ENCODE data around the gene SF3B1. TPM values are rescaled to one million over a fixed set of nuclear protein-coding genes. Genes with fewer than 3 reads are reported as not detected.
"Not testable (repeated sequence)": the region's sequence is repeated elsewhere in the genome, so short reads cannot be mapped to it uniquely, and the experiment has no call there.

SF3B1 gene
- total RNA-seq, 1 donor from 2014 or later: 414 TPM

DNA sequence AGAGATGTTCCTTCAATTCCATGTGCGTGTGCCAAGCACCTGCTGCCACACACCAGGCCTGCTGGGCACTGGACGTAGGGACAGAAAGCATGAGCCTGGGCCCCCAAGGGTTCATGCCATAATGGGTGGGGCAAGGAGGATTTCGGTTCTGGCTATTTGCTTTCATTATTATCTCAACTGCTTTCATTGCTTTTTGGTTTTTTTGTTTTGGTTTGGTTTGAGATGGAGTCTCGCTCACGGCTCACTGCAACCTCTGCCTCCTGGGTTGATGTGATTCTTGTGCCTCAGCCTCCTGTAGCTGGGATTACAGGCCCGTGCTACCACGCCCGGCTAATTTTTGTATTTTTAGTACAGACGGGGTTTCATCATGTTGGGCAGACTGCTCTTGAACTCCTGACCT is 57.2 kb downstream of the SF3B1 start:
- Mint-ChIP-seq H3K27me3 (ENCODE audit: low read depth) (peaks cover 1% of the 10 kb centered on the region), H3K4me1 (peaks cover 12% of the 10 kb centered on the region), H3K36me3 (no peaks in the 10 kb centered on the region), H3K4me3 (no peak overlapping the region), H3K9me3 (no peaks in the 10 kb centered on the region), H3K27ac (no peak overlapping the region)
- TF ChIP-seq, protein P1, sequence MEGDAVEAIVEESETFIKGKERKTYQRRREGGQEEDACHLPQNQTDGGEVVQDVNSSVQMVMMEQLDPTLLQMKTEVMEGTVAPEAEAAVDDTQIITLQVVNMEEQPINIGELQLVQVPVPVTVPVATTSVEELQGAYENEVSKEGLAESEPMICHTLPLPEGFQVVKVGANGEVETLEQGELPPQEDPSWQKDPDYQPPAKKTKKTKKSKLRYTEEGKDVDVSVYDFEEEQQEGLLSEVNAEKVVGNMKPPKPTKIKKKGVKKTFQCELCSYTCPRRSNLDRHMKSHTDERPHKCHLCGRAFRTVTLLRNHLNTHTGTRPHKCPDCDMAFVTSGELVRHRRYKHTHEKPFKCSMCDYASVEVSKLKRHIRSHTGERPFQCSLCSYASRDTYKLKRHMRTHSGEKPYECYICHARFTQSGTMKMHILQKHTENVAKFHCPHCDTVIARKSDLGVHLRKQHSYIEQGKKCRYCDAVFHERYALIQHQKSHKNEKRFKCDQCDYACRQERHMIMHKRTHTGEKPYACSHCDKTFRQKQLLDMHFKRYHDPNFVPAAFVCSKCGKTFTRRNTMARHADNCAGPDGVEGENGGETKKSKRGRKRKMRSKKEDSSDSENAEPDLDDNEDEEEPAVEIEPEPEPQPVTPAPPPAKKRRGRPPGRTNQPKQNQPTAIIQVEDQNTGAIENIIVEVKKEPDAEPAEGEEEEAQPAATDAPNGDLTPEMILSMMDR (IDR thresholded peaks at IDR 0.05; ENCODE audit: unreplicated experiment): no peak
- DNase-seq (ENCODE audit: low spot score in 2 of 2, unreplicated experiment in 2 of 2): no peak

DNA sequence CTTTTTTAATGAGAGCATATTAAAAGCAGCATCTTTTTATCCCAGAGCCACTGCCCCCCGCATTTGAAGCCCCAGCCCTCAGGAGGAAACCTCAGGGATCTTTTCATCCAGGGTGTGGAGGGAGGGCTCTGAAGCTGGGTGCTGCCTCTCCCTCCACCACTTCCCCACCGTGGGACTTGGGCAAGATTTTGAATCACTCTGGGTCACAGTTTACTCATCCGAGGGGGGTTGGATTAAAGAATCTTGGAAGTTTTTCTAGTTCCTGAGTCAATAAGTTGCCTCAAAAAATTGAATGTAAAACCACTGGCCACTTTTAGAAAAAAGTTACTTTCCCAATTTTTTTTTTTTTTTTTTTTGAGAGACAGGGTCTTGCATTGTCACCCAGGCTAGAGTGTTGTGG is 62.2 kb downstream of the SF3B1 start:
- Mint-ChIP-seq H3K9me3 (peaks cover 7% of the 10 kb centered on the region), H3K4me1 (peaks cover 9% of the 10 kb centered on the region), H3K27ac (no peak overlapping the region), H3K36me3 (no peaks in the 10 kb centered on the region), H3K27me3 (ENCODE audit: low read depth) (no peaks in the 10 kb centered on the region), H3K4me3 (no peak overlapping the region)
- TF ChIP-seq, protein P1 (IDR thresholded peaks at IDR 0.05; ENCODE audit: unreplicated experiment): no peak
- no peak for DNase-seq (ENCODE audit: low spot score in 2 of 2, unreplicated experiment in 2 of 2)

DNA sequence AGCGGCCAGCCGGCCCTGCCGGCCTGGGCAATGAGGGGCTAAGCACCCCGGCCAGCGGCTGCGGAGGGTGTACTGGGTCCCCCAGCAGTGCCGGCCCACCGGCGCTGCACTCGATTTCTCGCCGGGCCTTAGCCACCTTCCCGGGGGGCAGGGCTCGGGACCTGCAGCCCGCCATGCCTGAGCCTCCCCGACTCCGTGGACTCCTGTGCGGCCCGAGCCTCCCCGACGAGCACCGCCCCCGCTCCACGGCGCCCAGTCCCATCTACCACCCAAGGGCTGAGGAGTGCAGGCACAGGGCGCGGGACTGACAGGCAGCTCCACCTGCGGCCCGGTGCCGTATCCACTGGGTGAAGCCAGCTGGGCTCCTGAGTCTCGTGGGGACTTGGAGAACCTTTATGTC is 64.2 kb downstream of the SF3B1 start:
- H3K27ac Mint-ChIP-seq; H3K36me3 Mint-ChIP-seq; H3K27me3 Mint-ChIP-seq (ENCODE audit: low read depth); H3K4me1 Mint-ChIP-seq; H3K4me3 Mint-ChIP-seq; DNase-seq (ENCODE audit: low spot score in 2 of 2, unreplicated experiment in 2 of 2); H3K9me3 Mint-ChIP-seq: not testable (repeated sequence)

DNA sequence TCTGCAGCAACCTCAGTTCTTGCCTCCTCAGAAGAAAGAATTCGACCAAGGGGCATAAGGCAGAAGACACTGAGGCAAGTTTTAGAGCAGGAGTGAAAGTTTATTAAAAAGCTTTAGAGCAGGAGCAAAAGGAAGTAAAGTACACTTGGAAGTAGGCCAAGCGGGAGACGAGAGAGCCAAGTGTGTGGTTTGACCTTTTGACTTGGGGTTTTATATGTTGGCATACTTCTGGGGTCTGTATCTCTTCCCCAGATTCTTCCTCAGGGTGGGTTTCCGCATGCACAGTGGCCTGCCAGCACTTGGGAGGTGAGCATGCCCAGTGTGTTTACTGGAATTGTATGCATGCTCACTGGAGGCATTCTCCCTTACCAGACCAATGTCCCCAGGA is 64.9 kb downstream of the SF3B1 start:
- no peaks in the 10 kb centered on the region for H3K27me3 Mint-ChIP-seq (ENCODE audit: low read depth)
- H3K9me3 Mint-ChIP-seq: peaks cover 7% of the 10 kb centered on the region
- H3K36me3 Mint-ChIP-seq: no peaks in the 10 kb centered on the region
- H3K4me1 Mint-ChIP-seq: peaks cover 9% of the 10 kb centered on the region
- DNase-seq (ENCODE audit: low spot score in 2 of 2, unreplicated experiment in 2 of 2): no peak
- H3K4me3 Mint-ChIP-seq: no peak overlapping the region
- TF ChIP-seq, protein P1 (IDR thresholded peaks at IDR 0.05; ENCODE audit: unreplicated experiment): no peak
- peak overlapping the region; percentile 64 for H3K27ac Mint-ChIP-seq

DNA sequence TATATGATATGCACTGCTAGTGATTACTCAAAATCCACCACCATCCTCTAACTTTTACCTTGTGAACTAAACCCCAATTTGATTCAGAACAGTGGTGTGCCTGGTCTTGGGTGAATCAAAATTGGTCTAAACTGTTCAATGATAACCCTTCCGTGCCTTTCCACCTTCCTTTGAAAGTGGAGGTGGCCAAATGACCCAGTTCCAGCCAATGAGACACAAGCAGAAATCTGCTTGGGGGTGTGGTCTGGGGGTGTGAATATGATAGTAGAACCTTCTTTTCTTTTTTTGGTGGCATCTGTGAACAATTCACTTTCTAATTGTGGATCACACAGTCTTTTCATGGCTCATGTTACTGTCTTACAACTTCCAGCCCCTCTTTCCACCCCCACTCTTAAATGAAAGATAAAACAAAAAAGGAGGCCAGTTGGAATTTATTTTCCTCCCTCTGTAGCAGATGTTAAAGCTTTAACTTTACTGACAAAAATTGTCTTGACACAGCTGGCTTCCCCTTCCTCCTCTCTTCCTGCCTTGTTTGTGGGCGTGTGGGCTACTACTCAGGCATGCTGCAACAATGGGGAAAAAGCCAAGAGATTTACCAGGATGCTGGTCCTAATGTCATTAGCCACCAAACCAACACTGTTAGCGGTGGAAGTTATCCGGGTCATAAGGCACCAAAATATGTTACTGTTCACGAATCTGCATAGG is 65.4 kb downstream of the SF3B1 start:
- no peaks in the 10 kb centered on the region for H3K36me3 Mint-ChIP-seq
- H3K27ac Mint-ChIP-seq: peak overlapping the region; percentile 64
- peaks cover 7% of the 10 kb centered on the region for H3K9me3 Mint-ChIP-seq
- no peaks in the 10 kb centered on the region for H3K27me3 Mint-ChIP-seq (ENCODE audit: low read depth)
- TF ChIP-seq, protein P1 (IDR thresholded peaks at IDR 0.05; ENCODE audit: unreplicated experiment): no peak
- no peak overlapping the region for H3K4me3 Mint-ChIP-seq
- no peak for DNase-seq (ENCODE audit: low spot score in 2 of 2, unreplicated experiment in 2 of 2)
- H3K4me1 Mint-ChIP-seq: peaks cover 9% of the 10 kb centered on the region

DNA sequence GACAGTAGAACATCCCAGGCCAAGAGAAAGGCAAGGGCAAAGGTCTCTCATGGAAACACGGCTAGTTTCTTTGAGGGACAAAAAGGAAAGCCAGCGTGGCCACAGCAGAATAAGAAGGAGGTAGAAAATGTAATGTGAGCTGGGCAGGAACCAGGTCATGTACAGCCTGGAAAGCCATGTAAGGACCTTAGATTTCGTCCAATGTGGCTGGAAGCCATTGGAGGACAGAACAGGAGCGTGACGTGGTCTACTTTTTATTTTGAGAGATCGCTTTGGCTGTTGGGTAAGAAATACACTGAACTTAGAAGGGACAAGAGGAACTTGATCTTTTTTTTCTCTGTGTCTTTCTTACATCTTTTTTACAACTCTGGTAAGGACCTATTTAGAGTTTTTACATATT is 66.4 kb downstream of the SF3B1 start:
- Mint-ChIP-seq H3K4me3 (no peak overlapping the region), H3K36me3 (no peaks in the 10 kb centered on the region), H3K9me3 (peaks cover 7% of the 10 kb centered on the region), H3K4me1 (peaks cover 11% of the 10 kb centered on the region), H3K27ac (no peak overlapping the region), H3K27me3 (ENCODE audit: low read depth) (no peaks in the 10 kb centered on the region)
- no peak for DNase-seq (ENCODE audit: low spot score in 2 of 2, unreplicated experiment in 2 of 2)
- TF ChIP-seq, protein P1 (IDR thresholded peaks at IDR 0.05; ENCODE audit: unreplicated experiment): no peak

All from mesothelial cell of epicardium (in vitro differentiated cells).